ENCODE measurements around the gene IFT43.

DNA sequence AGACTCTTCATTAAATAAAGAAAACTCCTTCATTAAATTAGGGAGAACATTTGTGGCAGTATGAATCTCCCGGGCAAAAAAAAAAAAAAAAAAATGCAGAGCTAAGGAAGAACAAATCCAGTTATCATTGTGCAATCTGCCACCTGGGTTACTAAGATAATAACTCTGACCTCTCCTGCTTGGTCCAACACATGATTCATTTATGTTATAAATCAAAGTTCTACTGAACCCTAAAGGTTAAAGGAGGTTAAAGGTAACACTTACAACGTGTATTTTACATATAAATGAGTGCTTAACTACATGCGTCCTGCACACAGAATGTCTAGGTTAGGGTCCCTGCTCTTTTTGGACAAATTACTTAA is 8.0 kb upstream of the IFT43 start:
- TF ChIP-seq, protein P1, sequence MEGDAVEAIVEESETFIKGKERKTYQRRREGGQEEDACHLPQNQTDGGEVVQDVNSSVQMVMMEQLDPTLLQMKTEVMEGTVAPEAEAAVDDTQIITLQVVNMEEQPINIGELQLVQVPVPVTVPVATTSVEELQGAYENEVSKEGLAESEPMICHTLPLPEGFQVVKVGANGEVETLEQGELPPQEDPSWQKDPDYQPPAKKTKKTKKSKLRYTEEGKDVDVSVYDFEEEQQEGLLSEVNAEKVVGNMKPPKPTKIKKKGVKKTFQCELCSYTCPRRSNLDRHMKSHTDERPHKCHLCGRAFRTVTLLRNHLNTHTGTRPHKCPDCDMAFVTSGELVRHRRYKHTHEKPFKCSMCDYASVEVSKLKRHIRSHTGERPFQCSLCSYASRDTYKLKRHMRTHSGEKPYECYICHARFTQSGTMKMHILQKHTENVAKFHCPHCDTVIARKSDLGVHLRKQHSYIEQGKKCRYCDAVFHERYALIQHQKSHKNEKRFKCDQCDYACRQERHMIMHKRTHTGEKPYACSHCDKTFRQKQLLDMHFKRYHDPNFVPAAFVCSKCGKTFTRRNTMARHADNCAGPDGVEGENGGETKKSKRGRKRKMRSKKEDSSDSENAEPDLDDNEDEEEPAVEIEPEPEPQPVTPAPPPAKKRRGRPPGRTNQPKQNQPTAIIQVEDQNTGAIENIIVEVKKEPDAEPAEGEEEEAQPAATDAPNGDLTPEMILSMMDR (IDR thresholded peaks at IDR 0.05) = no peak
- TF ChIP-seq POLR2A (IDR thresholded peaks at IDR 0.05) (no peak), EP300 (IDR thresholded peaks at IDR 0.05) (no peak)
